Neural progenitor cell (in vitro differentiated cells): ENCODE results near the gene SLC16A2. TPM values are rescaled to one million over a fixed set of nuclear protein-coding genes. Genes with fewer than 3 reads are reported as not detected.

ENCODE experiments used
- DNase-seq: peaks from one replicate; pipeline ENCODE4 v3.0.0-alpha.2; 2016; ENCODE audit warnings: low spot score
- H2AFZ ChIP-seq: fragments of 200-600 bp; sonication (generic); replicated peaks from 2 replicates; pipeline ENCODE4 v1.6.1; 2016; ENCODE audit warnings: antibody characterized with exemption
- H3F3A ChIP-seq: fragments of 200-600 bp; sonication (generic); 2 replicates; pipeline ENCODE4 v1.6.1; 2016; ENCODE audit warnings: antibody characterized with exemption, low read depth
- H3K27ac ChIP-seq: fragments of 200-600 bp; sonication (generic); 2 replicates; pipeline ENCODE4 v1.5.1; 2016; ENCODE audit warnings: mild to moderate bottlenecking
- H3K27me3 ChIP-seq: fragments of 200-600 bp; sonication (generic); 2 replicates; pipeline ENCODE4 v1.6.1; 2016; ENCODE audit warnings: mild to moderate bottlenecking, moderate library complexity
- H3K36me3 ChIP-seq: fragments of 200-600 bp; sonication (generic); 2 replicates; pipeline ENCODE4 v1.5.1; 2016
- H3K4me1 ChIP-seq: fragments of 200-600 bp; sonication (generic); 2 replicates; pipeline ENCODE4 v1.6.1; 2016; ENCODE audit warnings: mixed run types
- H3K4me2 ChIP-seq: fragments of 200-600 bp; sonication (generic); 2 replicates; pipeline ENCODE4 v1.6.1; 2016
- H3K4me3 ChIP-seq: fragments of 200-600 bp; sonication (generic); 2 replicates; pipeline ENCODE4 v1.5.1; 2016
- H3K79me2 ChIP-seq: fragments of 200-600 bp; sonication (generic); 2 replicates; pipeline ENCODE4 v1.6.1; 2016; ENCODE audit warnings: low read depth
- H3K9ac ChIP-seq: fragments of 200-600 bp; sonication (generic); 2 replicates; pipeline ENCODE4 v1.6.1; 2016
- H3K9me3 ChIP-seq: fragments of 200-600 bp; sonication (generic); 2 replicates; pipeline ENCODE4 v1.5.1; 2016; ENCODE audit warnings: low read depth
- H4K20me1 ChIP-seq: fragments of 200-600 bp; sonication (generic); 2 replicates; pipeline ENCODE4 v1.6.1; 2016; ENCODE audit warnings: low read depth
- H3K27ac Mint-ChIP-seq: 3 replicates; pipeline ENCODE4 v1.8.0; 2021; ENCODE audit warnings: mixed read lengths
- H3K27me3 Mint-ChIP-seq: 2 replicates; pipeline ENCODE4 v1.8.0; 2022; ENCODE audit warnings: low read depth, mild to moderate bottlenecking, inconsistent platforms, moderate library complexity, mixed read lengths; ENCODE audit not compliant: insufficient read depth
- H3K36me3 Mint-ChIP-seq: 3 replicates; pipeline ENCODE4 v1.8.0; 2021; ENCODE audit warnings: mixed read lengths
- H3K4me1 Mint-ChIP-seq: 3 replicates; pipeline ENCODE4 v1.8.0; 2021; ENCODE audit warnings: mixed read lengths
- H3K4me3 Mint-ChIP-seq: 3 replicates; pipeline ENCODE4 v1.8.0; 2021; ENCODE audit warnings: mild to moderate bottlenecking, moderate library complexity, mixed read lengths
- H3K9me3 Mint-ChIP-seq: 3 replicates; pipeline ENCODE4 v1.8.0; 2020; ENCODE audit warnings: mixed read lengths
- EZH2 ChIP-seq: fragments of 200-600 bp; sonication (generic); IDR thresholded peaks from 2 replicates; pipeline ENCODE4 v1.6.1; 2017; ENCODE audit warnings: antibody characterized with exemption, mild to moderate bottlenecking, moderate library complexity
- EZH2phosphoT487 ChIP-seq: fragments of 200-600 bp; sonication (generic); IDR thresholded peaks from 2 replicates; pipeline ENCODE4 v1.6.1; 2017; ENCODE audit warnings: antibody characterized with exemption
- total RNA-seq: library from RNA; depleted of rRNA; stranded (reverse); fragments of >200 nt; gene quantifications from 2 replicates; pipeline ENCODE4 v1.2.3, GENCODE V29; 2015; ENCODE audit warnings: low replicate concordance
- TF ChIP-seq, protein P1 (sequence below): fragments of 200-600 bp; sonication (generic); IDR thresholded peaks from 2 replicates; pipeline ENCODE4 v1.5.1; 2017; ENCODE audit warnings: antibody characterized with exemption, mild to moderate bottlenecking

The SLC16A2 gene
- total RNA-seq, 1 donor from 2014 or later, result 12.6 TPM

DNA sequence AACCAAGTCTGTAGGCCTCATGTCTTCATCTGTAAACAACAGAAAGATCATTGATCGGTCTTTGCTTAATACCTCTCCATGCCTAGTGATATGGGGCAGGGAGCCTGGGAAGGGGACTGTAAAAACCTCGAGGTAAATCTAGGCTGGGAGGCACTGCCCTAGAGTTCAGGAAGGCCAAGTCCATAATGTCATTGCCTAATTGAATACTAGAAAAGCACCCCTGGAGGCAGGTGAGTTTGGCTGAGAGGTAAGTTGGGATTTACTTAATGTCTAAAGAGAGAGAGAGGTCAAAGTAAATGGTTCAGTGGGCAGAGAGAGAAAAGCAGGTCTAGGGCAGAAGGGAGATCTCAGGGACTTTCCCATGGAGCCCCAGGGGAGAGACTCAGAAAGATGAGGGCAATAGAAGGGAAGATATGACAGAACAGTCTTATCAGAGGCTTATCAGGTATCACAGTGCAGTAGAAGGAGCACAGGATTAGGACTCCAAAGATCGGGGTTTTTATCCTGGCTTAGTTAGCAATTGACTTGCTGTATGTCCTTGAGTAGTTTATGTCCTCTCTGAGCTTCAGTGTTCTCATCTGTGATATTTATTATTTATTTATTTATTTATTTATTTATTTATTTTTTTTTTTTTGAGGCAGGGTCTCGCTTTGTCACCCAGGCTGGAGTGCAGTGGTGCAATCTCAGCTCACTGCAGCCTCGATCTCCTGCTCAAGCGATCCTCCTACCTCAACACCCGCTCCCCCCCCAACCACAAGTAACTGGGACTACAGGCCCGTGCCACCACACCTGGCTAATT lies 85.2 kb downstream of the SLC16A2 start:
- Histone ChIP-seq H3K27me3 (no peaks in the 10 kb centered on the region), H3K79me2 (no peaks in the 10 kb centered on the region), H3K9ac (no peak overlapping the region), H3K36me3 (no peaks in the 10 kb centered on the region), H2AFZ (no peak overlapping the region), H3K4me1 (no peaks in the 10 kb centered on the region), H3K9me3 (no peaks in the 10 kb centered on the region), H3K4me3 (no peak overlapping the region), H3K27ac (no peak overlapping the region), H4K20me1 (no peaks in the 10 kb centered on the region), H3F3A (peaks cover 4% of the 10 kb centered on the region), H3K4me2 (no peak overlapping the region)
- H3K27ac Mint-ChIP-seq, result no peak overlapping the region
- H3K4me3 Mint-ChIP-seq, result no peak overlapping the region
- H3K4me1 Mint-ChIP-seq, result peaks cover 13% of the 10 kb centered on the region
- H3K36me3 Mint-ChIP-seq, result peaks cover 6% of the 10 kb centered on the region
- no peak for DNase-seq
- peaks cover 5% of the 10 kb centered on the region for H3K9me3 Mint-ChIP-seq
- peaks cover 3% of the 10 kb centered on the region for H3K27me3 Mint-ChIP-seq
- no peak for TF ChIP-seq EZH2phosphoT487
- no peak for TF ChIP-seq EZH2
- TF ChIP-seq, protein P1, sequence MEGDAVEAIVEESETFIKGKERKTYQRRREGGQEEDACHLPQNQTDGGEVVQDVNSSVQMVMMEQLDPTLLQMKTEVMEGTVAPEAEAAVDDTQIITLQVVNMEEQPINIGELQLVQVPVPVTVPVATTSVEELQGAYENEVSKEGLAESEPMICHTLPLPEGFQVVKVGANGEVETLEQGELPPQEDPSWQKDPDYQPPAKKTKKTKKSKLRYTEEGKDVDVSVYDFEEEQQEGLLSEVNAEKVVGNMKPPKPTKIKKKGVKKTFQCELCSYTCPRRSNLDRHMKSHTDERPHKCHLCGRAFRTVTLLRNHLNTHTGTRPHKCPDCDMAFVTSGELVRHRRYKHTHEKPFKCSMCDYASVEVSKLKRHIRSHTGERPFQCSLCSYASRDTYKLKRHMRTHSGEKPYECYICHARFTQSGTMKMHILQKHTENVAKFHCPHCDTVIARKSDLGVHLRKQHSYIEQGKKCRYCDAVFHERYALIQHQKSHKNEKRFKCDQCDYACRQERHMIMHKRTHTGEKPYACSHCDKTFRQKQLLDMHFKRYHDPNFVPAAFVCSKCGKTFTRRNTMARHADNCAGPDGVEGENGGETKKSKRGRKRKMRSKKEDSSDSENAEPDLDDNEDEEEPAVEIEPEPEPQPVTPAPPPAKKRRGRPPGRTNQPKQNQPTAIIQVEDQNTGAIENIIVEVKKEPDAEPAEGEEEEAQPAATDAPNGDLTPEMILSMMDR, result no peak

DNA sequence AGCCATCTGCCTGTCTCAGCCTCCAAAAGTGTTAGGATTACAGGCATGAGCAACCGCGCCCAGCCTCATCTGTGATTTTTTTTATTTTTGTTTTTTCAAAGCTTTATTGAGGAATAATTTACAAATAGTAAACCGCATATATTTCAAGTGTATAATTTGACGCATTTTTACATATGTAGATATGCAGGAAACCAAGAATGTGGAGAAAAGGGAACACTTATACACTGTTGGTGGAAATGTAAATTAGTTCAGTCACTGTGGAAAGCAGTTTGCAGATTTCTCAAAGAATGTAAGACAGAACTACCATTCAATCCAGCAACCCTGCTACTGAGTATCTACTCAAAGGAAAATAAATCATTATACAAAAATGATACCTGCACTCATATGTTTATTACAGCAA lies 85.9 kb downstream of the SLC16A2 start:
- Histone ChIP-seq H3K27me3 (no peaks in the 10 kb centered on the region), H2AFZ (no peak overlapping the region), H3K9ac (no peak overlapping the region), H3K9me3 (no peaks in the 10 kb centered on the region), H3F3A (peaks cover 4% of the 10 kb centered on the region), H3K4me3 (no peak overlapping the region), H3K4me1 (no peaks in the 10 kb centered on the region), H3K27ac (no peak overlapping the region), H4K20me1 (no peaks in the 10 kb centered on the region), H3K4me2 (no peak overlapping the region), H3K79me2 (no peaks in the 10 kb centered on the region), H3K36me3 (no peaks in the 10 kb centered on the region)
- no peak overlapping the region for H3K4me3 Mint-ChIP-seq
- H3K9me3 Mint-ChIP-seq, result peaks cover 7% of the 10 kb centered on the region
- H3K27me3 Mint-ChIP-seq, result peaks cover 3% of the 10 kb centered on the region
- H3K36me3 Mint-ChIP-seq, result peaks cover 8% of the 10 kb centered on the region
- peaks cover 13% of the 10 kb centered on the region for H3K4me1 Mint-ChIP-seq
- TF ChIP-seq EZH2 (no peak), EZH2phosphoT487 (no peak)
- TF ChIP-seq, protein P1, result no peak
- DNase-seq, result no peak
- no peak overlapping the region for H3K27ac Mint-ChIP-seq

- H3K4me3 Mint-ChIP-seq, result no peak overlapping the region
- peaks cover 16% of the 10 kb centered on the region for H3K4me1 Mint-ChIP-seq
- Histone ChIP-seq H4K20me1 (no peaks in the 10 kb centered on the region), H3F3A (peaks cover 4% of the 10 kb centered on the region), H3K4me2 (no peak overlapping the region), H3K4me3 (no peak overlapping the region), H3K79me2 (no peaks in the 10 kb centered on the region), H2AFZ (no peak overlapping the region), H3K27ac (no peak overlapping the region), H3K4me1 (peaks cover 7% of the 10 kb centered on the region), H3K27me3 (no peaks in the 10 kb centered on the region), H3K9ac (no peak overlapping the region), H3K9me3 (no peaks in the 10 kb centered on the region), H3K36me3 (no peaks in the 10 kb centered on the region)
- no peak for DNase-seq
- peaks cover 7% of the 10 kb centered on the region for H3K9me3 Mint-ChIP-seq
- H3K27me3 Mint-ChIP-seq, result peaks cover 3% of the 10 kb centered on the region
- H3K27ac Mint-ChIP-seq, result no peak overlapping the region
- TF ChIP-seq, protein P1, result no peak
- no peak for TF ChIP-seq EZH2
- no peak for TF ChIP-seq EZH2phosphoT487
- peaks cover 13% of the 10 kb centered on the region for H3K36me3 Mint-ChIP-seq
These were observed 88.7 kb downstream of the SLC16A2 start for GRCh38 chrX:74509989-74510388.
